Vagina (tissue), 2 donors: Measurements from ENCODE around the gene INAFM2. TPM values are rescaled to one million over a fixed set of nuclear protein-coding genes. Genes with fewer than 3 reads are reported as not detected.

Source experiments
- DNase-seq, 2 donors: peaks; one replicate each; pipeline ENCODE4 v3.0.0-alpha.2; 2017; ENCODE audit errors: extremely low spot score in 2 of 2
- H3K27ac ChIP-seq: fragments of 200-600 bp; sonication (generic); one replicate; pipeline ENCODE4 v1.5.1; 2019
- H3K27me3 ChIP-seq: fragments of 200-600 bp; sonication (generic); one replicate; pipeline ENCODE4 v1.5.1; 2019
- H3K36me3 ChIP-seq, 2 donors: fragments of 200-600 bp; sonication (generic); one replicate each; pipeline ENCODE4 v1.5.1; 2017 to 2019
- H3K4me1 ChIP-seq: fragments of 200-600 bp; sonication (generic); one replicate; pipeline ENCODE4 v1.5.1; 2019
- H3K4me3 ChIP-seq, 2 donors: fragments of 200-600 bp; sonication (generic); 1 replicate in 1 of 2; 2 replicates in 1 of 2; pipeline ENCODE4 v1.5.1; 2016 to 2019
- H3K9me3 ChIP-seq: fragments of 200-600 bp; sonication (generic); one replicate; pipeline ENCODE4 v1.5.1; 2019
- CTCF ChIP-seq, 3 experiments: fragments of 450-650 bp in 2 of 3; fragments of 200-600 bp in 1 of 3; sonication (generic) in 1 of 3; IDR thresholded peaks; one replicate each; pipeline ENCODE4 v1.5.1; 2017 to 2019; ENCODE audit warnings: antibody characterized with exemption in 3 of 3, mild to moderate bottlenecking in 2 of 3, moderate library complexity in 2 of 3
- POLR2A ChIP-seq, 2 donors: fragments of 450-650 bp; IDR thresholded peaks; one replicate each; pipeline ENCODE4 v1.6.1; 2017; ENCODE audit warnings: antibody characterized with exemption in 2 of 2, mild to moderate bottlenecking in 2 of 2, moderate library complexity in 2 of 2
- POLR2AphosphoS5 ChIP-seq, 2 donors: sonication (generic); formaldehyde crosslinking; IDR thresholded peaks; one replicate each; pipeline ENCODE4 v1.9.0; 2017; ENCODE audit warnings: antibody characterized with exemption in 2 of 2, mild to moderate bottlenecking in 2 of 2, low read depth in 1 of 2; ENCODE audit not compliant: insufficient read depth in 1 of 2
- intact Hi-C: fragments of 100-400 bp; cut with DNase I; formaldehyde crosslinking; loops from one replicate; pipeline ENCODE4 v1.15.1; 2023
- total RNA-seq: library from RNA; depleted of rRNA; stranded (reverse); fragments of >200 nt; gene quantifications from one replicate; pipeline ENCODE4 v1.2.3, GENCODE V29; 2016

Gene INAFM2
- total RNA-seq, 1 donor from 2014 or later, result 5.2 TPM

GRCh38 chr15:40322531-40323238 is 807 bp upstream of the INAFM2 start:
- H3K27ac ChIP-seq, result peak overlapping the region; percentile 51
- H3K4me1 ChIP-seq, result peaks cover 31% of the 10 kb centered on the region
- no peaks in the 10 kb centered on the region for H3K27me3 ChIP-seq
- H3K36me3 ChIP-seq, result no peaks in the 10 kb centered on the region
- intact Hi-C loops, result no loop called here
- peak overlapping the region; percentile 73 to 85 for H3K4me3 ChIP-seq
- no peak for DNase-seq
- no peaks in the 10 kb centered on the region for H3K9me3 ChIP-seq
- TF ChIP-seq CTCF (IDR thresholded peaks at IDR 0.05) (no peak), POLR2AphosphoS5 (IDR thresholded peaks at IDR 0.05; ENCODE audit: insufficient read depth in 1 of 2, low read depth in 1 of 2) (no peak), POLR2A (IDR thresholded peaks at IDR 0.05) (no peak)

GRCh38 chr15:40323953-40324937 is 753 bp downstream of the INAFM2 start:
- H3K9me3 ChIP-seq, result no peaks in the 10 kb centered on the region
- intact Hi-C loops, result no loop called here
- peaks cover 31% of the 10 kb centered on the region for H3K4me1 ChIP-seq
- no peaks in the 10 kb centered on the region for H3K36me3 ChIP-seq
- H3K27me3 ChIP-seq, result no peaks in the 10 kb centered on the region
- peak overlapping the region; percentile 73 to 85 for H3K4me3 ChIP-seq
- peak overlapping the region; percentile 75 for H3K27ac ChIP-seq
- no peak for DNase-seq
- no peak for TF ChIP-seq CTCF (IDR thresholded peaks at IDR 0.05)

GRCh38 chr15:40325188-40325587 is 1.7 kb downstream of the INAFM2 start:
- H3K27ac ChIP-seq, result peak overlapping the region; percentile 75
- intact Hi-C loops, result no loop called here
- H3K9me3 ChIP-seq, result no peaks in the 10 kb centered on the region
- H3K4me1 ChIP-seq, result peaks cover 37% of the 10 kb centered on the region
- DNase-seq, result no peak
- no peak for TF ChIP-seq CTCF (IDR thresholded peaks at IDR 0.05)
- TF ChIP-seq POLR2A (IDR thresholded peaks at IDR 0.05), result no peak
- TF ChIP-seq POLR2AphosphoS5 (IDR thresholded peaks at IDR 0.05; ENCODE audit: insufficient read depth in 1 of 2, low read depth in 1 of 2), result no peak
- H3K4me3 ChIP-seq, result peak overlapping the region; percentile 73 to 85
- H3K36me3 ChIP-seq, result no peaks in the 10 kb centered on the region
- no peaks in the 10 kb centered on the region for H3K27me3 ChIP-seq

GRCh38 chr15:40325700-40326099 is 2.2 kb downstream of the INAFM2 start:
- no peaks in the 10 kb centered on the region for H3K27me3 ChIP-seq
- H3K36me3 ChIP-seq, result no peaks in the 10 kb centered on the region
- no peak overlapping the region for H3K27ac ChIP-seq
- peaks cover 42% of the 10 kb centered on the region for H3K4me1 ChIP-seq
- TF ChIP-seq POLR2A (IDR thresholded peaks at IDR 0.05), result no peak
- TF ChIP-seq CTCF (IDR thresholded peaks at IDR 0.05), result no peak
- TF ChIP-seq POLR2AphosphoS5 (IDR thresholded peaks at IDR 0.05; ENCODE audit: insufficient read depth in 1 of 2, low read depth in 1 of 2), result no peak
- no peak for DNase-seq
- no peaks in the 10 kb centered on the region for H3K9me3 ChIP-seq
- H3K4me3 ChIP-seq, result no peak overlapping the region
- intact Hi-C loops, result no loop called here
